ENCODE measurements around the gene IFT22. TPM values are rescaled to one million over a fixed set of nuclear protein-coding genes. Genes with fewer than 3 reads are reported as not detected.

IFT22 gene
- total RNA-seq, 1 donor from 2014 or later, result 30.1 TPM

DNA sequence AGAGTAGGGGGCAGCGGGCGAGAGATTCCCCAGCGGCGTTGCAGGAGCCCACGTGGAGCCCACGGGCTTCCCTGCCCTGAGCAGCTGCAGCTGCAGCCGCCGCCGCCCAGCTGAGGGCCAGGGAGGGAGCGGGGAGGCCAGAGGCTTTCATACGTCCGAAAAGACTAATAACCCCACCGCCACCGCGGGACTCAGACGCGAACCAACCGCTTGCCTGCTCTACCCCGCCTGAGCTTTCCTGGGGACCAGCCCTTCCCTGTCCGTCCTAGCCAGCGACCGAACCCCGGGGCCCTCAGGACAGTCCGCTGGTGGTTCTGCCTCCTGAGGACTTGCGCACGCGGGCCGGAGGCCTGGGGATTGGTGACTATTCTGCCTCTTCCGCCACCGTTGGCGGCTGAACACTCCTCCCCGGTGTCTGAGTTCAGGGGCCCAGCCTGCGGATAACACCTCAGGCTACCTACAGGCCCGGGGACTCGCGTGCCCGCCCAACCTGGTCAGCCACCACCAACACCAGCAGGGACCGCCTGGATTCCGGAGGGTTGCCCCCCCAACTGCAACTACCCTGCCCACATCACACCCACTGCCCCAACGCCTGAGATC lies 18.4 kb downstream of the IFT22 start:
- Histone ChIP-seq H3K79me2 (ENCODE audit: low read depth) (no peaks in the 10 kb centered on the region), H3K27ac (no peak overlapping the region), H2AFZ (replicated peaks) (no peak overlapping the region), H4K20me1 (ENCODE audit: low read depth) (no peaks in the 10 kb centered on the region), H3K4me2 (no peak overlapping the region), H3K4me3 (no peak overlapping the region), H3K27me3 (peaks cover 72% of the 10 kb centered on the region), H3K9ac (no peak overlapping the region), H3F3A (ENCODE audit: low read depth) (peaks cover 18% of the 10 kb centered on the region), H3K4me1 (no peaks in the 10 kb centered on the region), H3K9me3 (ENCODE audit: low read depth) (no peaks in the 10 kb centered on the region), H3K36me3 (no peaks in the 10 kb centered on the region)
- TF ChIP-seq EZH2phosphoT487 (IDR thresholded peaks at IDR 0.05), result no peak
- no peak for TF ChIP-seq EZH2 (IDR thresholded peaks at IDR 0.05)
- TF ChIP-seq, protein P1, sequence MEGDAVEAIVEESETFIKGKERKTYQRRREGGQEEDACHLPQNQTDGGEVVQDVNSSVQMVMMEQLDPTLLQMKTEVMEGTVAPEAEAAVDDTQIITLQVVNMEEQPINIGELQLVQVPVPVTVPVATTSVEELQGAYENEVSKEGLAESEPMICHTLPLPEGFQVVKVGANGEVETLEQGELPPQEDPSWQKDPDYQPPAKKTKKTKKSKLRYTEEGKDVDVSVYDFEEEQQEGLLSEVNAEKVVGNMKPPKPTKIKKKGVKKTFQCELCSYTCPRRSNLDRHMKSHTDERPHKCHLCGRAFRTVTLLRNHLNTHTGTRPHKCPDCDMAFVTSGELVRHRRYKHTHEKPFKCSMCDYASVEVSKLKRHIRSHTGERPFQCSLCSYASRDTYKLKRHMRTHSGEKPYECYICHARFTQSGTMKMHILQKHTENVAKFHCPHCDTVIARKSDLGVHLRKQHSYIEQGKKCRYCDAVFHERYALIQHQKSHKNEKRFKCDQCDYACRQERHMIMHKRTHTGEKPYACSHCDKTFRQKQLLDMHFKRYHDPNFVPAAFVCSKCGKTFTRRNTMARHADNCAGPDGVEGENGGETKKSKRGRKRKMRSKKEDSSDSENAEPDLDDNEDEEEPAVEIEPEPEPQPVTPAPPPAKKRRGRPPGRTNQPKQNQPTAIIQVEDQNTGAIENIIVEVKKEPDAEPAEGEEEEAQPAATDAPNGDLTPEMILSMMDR (IDR thresholded peaks at IDR 0.05), result no peak
- Mint-ChIP-seq H3K36me3 (peaks cover 9% of the 10 kb centered on the region), H3K4me3 (no peak overlapping the region), H3K27ac (no peak overlapping the region), H3K9me3 (peaks cover 37% of the 10 kb centered on the region), H3K4me1 (peaks cover 3% of the 10 kb centered on the region), H3K27me3 (ENCODE audit: insufficient read depth, low read depth) (peaks cover 37% of the 10 kb centered on the region)
- peak; percentile 31 for DNase-seq (ENCODE audit: low spot score)

DNA sequence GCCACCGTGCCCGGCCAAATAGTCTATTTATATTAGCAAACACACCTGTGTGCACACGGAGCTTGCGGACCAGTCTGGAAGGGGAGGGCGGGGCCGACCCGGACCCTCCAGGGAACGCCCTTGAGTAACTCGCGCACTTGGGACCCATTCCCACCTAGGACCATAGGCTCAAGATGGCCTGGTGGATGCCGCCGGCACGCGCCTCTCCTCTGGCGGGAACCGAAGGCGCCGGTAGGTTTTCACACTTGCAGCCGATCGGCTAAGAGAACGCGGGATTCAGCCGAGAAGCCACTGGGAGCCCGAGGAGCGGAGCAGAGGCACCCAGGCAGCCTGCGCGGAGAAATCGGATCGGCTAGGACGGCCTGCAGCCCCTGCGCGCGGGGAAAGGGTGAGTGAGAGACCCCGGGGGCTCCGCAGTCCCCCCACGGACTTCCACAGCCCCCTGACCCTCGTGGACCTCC lies 18.9 kb downstream of the IFT22 start:
- Mint-ChIP-seq H3K27me3 (ENCODE audit: insufficient read depth, low read depth) (peaks cover 37% of the 10 kb centered on the region), H3K9me3 (peaks cover 37% of the 10 kb centered on the region), H3K4me3 (no peak overlapping the region), H3K4me1 (no peaks in the 10 kb centered on the region), H3K27ac (no peak overlapping the region), H3K36me3 (peaks cover 9% of the 10 kb centered on the region)
- Histone ChIP-seq H3K4me2 (peak overlapping the region; percentile 35), H3K4me3 (no peak overlapping the region), H3K36me3 (no peaks in the 10 kb centered on the region), H3K9ac (no peak overlapping the region), H3K4me1 (no peaks in the 10 kb centered on the region), H3K9me3 (ENCODE audit: low read depth) (no peaks in the 10 kb centered on the region), H3K27ac (no peak overlapping the region), H3K27me3 (peaks cover 72% of the 10 kb centered on the region), H3F3A (ENCODE audit: low read depth) (peaks cover 18% of the 10 kb centered on the region), H3K79me2 (ENCODE audit: low read depth) (no peaks in the 10 kb centered on the region), H2AFZ (replicated peaks) (no peak overlapping the region), H4K20me1 (ENCODE audit: low read depth) (no peaks in the 10 kb centered on the region)
- TF ChIP-seq EZH2phosphoT487 (IDR thresholded peaks at IDR 0.05) (no peak), EZH2 (IDR thresholded peaks at IDR 0.05) (peak; percentile 60)
- TF ChIP-seq, protein P1 (IDR thresholded peaks at IDR 0.05), result no peak
- peak; percentile 17 for DNase-seq (ENCODE audit: low spot score)

GRCh38 chr7:101300465-101301376 lies 20.9 kb downstream of the IFT22 start:
- no peaks in the 10 kb centered on the region for H3K36me3 ChIP-seq
- Mint-ChIP-seq H3K27me3 (ENCODE audit: insufficient read depth, low read depth) (peaks cover 43% of the 10 kb centered on the region), H3K9me3 (peaks cover 35% of the 10 kb centered on the region), H3K36me3 (peaks cover 9% of the 10 kb centered on the region), H3K4me1 (no peaks in the 10 kb centered on the region), H3K27ac (no peak overlapping the region), H3K4me3 (peak overlapping the region; percentile 38)
- no peak for TF ChIP-seq EZH2 (IDR thresholded peaks at IDR 0.05)
- TF ChIP-seq, protein P1 (IDR thresholded peaks at IDR 0.05), result no peak
- TF ChIP-seq EZH2phosphoT487 (IDR thresholded peaks at IDR 0.05), result no peak
- peaks cover 18% of the 10 kb centered on the region for H3F3A ChIP-seq (ENCODE audit: low read depth)
- H3K9ac ChIP-seq, result no peak overlapping the region
- peaks cover 61% of the 10 kb centered on the region for H3K27me3 ChIP-seq
- peak overlapping the region; percentile 39 for H3K4me3 ChIP-seq
- peak overlapping the region; percentile 73 for H3K4me2 ChIP-seq
- no peaks in the 10 kb centered on the region for H3K9me3 ChIP-seq (ENCODE audit: low read depth)
- H3K79me2 ChIP-seq (ENCODE audit: low read depth), result no peaks in the 10 kb centered on the region
- no peaks in the 10 kb centered on the region for H3K4me1 ChIP-seq
- no peak for DNase-seq (ENCODE audit: low spot score)
- no peaks in the 10 kb centered on the region for H4K20me1 ChIP-seq (ENCODE audit: low read depth)
- H3K27ac ChIP-seq, result no peak overlapping the region
- H2AFZ ChIP-seq (replicated peaks), result peak overlapping the region; percentile 98

Measured in neural progenitor cell (in vitro differentiated cells).